ENCODE data around the gene EEA1. TPM values are rescaled to one million over a fixed set of nuclear protein-coding genes. Genes with fewer than 3 reads are reported as not detected.

The EEA1 gene
- total RNA-seq, 6 donors from 2014 or later: 10.2 to 33.5 (median 22.8) TPM

DNA sequence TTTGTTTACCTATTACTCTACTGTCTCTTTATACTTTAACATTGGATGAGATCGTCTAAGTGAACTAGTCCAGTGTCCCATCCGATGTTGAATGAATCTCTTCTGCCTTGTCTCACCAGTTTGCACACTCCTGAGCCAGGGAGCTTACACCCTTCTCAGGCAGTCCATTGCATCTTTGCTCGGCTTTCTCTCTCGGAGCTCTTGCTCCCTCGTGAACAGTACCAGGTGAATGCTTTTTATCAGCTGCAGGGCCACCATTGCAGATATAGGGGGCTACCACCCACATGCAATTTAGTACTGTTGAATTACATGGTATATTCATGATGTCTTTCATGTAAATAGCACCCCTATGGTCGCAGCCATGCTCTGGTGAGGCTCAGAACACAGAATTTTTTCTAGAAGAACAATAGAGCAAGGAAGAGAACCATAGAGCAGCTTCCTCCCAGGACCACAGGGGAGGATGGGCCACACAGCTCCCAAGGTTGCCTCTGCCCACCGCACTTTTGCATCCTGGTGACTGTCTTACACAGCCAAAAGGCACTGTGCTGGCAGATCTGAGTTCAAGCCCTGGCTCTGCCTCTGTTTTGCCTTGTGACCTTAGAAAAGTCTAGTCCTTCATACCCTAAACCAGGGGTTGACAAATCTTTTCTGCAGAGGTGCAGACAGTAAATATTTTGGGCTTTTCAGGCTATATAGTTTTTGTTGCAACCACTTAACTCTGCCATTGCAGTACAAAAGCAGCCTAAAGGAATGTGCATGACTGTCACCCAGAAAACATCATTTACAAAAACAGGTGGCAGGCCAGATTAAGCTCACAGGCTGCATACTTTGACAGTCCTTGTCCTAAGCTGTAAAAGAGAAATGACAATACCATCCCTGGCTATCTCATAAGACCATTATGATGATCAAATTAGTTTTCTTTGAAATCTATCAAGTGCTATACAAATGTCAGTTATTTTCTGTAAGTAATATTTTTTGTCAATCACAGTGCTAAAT, 190.9 kb downstream of the EEA1 start:
- no peaks in the 10 kb centered on the region for H3K27me3 ChIP-seq
- WGBS, 2 donors: 88 to 95% methylated on average over 7 of the region's 7 CpGs
- no peak for DNase-seq
- peaks cover 0 to 18% (median 9%) of the 10 kb centered on the region in 4 donors for H3K4me1 ChIP-seq
- H3K27ac ChIP-seq: no peak overlapping the region
- no peak for TF ChIP-seq POLR2AphosphoS5 (IDR thresholded peaks at IDR 0.05)
- TF ChIP-seq POLR2A (IDR thresholded peaks at IDR 0.05): no peak
- TF ChIP-seq EP300 (IDR thresholded peaks at IDR 0.05): no peak
- TF ChIP-seq CTCF (IDR thresholded peaks at IDR 0.05): no peak
- no peak for ATAC-seq (ENCODE audit: low FRiP score in 2 of 2)
- H3K9me3 ChIP-seq: no peaks in the 10 kb centered on the region
- no peak overlapping the region for H3K4me3 ChIP-seq
- H3K36me3 ChIP-seq: no peaks in the 10 kb centered on the region

- Histone ChIP-seq H3K27me3 (no peaks in the 10 kb centered on the region), H3K4me3 (no peak overlapping the region), H3K27ac (no peak overlapping the region), H3K4me1 (peaks cover 0 to 18% (median 9%) of the 10 kb centered on the region in 4 donors), H3K9me3 (no peaks in the 10 kb centered on the region), H3K36me3 (no peaks in the 10 kb centered on the region)
- no peak for ATAC-seq (ENCODE audit: low FRiP score in 2 of 2)
- TF ChIP-seq EP300 (IDR thresholded peaks at IDR 0.05): no peak
- no peak for TF ChIP-seq POLR2A (IDR thresholded peaks at IDR 0.05)
- TF ChIP-seq CTCF (IDR thresholded peaks at IDR 0.05): no peak
- TF ChIP-seq POLR2AphosphoS5 (IDR thresholded peaks at IDR 0.05): no peak
- WGBS, 2 donors: 63 to 65% methylated on average over 6 of the region's 6 CpGs
- no peak for DNase-seq
Measured at GRCh38 chr12:92736605-92737004, 192.5 kb downstream of the EEA1 start.

- peaks cover 0 to 18% (median 9%) of the 10 kb centered on the region in 4 donors for H3K4me1 ChIP-seq
- H3K27me3 ChIP-seq: no peaks in the 10 kb centered on the region
- no peak overlapping the region for H3K4me3 ChIP-seq
- H3K27ac ChIP-seq: peak overlapping the region; percentile 36 to 68 (median 58)
- TF ChIP-seq POLR2A (IDR thresholded peaks at IDR 0.05) (no peak), CTCF (IDR thresholded peaks at IDR 0.05) (no peak), POLR2AphosphoS5 (IDR thresholded peaks at IDR 0.05) (no peak), EP300 (IDR thresholded peaks at IDR 0.05) (no peak)
- DNase-seq (no peak), ATAC-seq (ENCODE audit: low FRiP score in 2 of 2) (peak; percentile 71 to 84)
- H3K36me3 ChIP-seq: no peaks in the 10 kb centered on the region
- H3K9me3 ChIP-seq: no peaks in the 10 kb centered on the region
- 29 to 33% methylated on average over 3 of the region's 3 CpGs for WGBS, 2 donors
Measured at GRCh38 chr12:92735131-92735721, 193.9 kb downstream of the EEA1 start.

- no peaks in the 10 kb centered on the region for H3K27me3 ChIP-seq
- WGBS, 2 donors: 77 to 86% methylated on average over 3 of the region's 3 CpGs
- no peak overlapping the region for H3K27ac ChIP-seq
- no peak for TF ChIP-seq CTCF (IDR thresholded peaks at IDR 0.05)
- TF ChIP-seq EP300 (IDR thresholded peaks at IDR 0.05): no peak
- no peak for TF ChIP-seq POLR2A (IDR thresholded peaks at IDR 0.05)
- no peak for TF ChIP-seq POLR2AphosphoS5 (IDR thresholded peaks at IDR 0.05)
- H3K9me3 ChIP-seq: no peaks in the 10 kb centered on the region
- DNase-seq: no peak
- no peak overlapping the region for H3K4me3 ChIP-seq
- H3K4me1 ChIP-seq: peaks cover 0 to 18% (median 9%) of the 10 kb centered on the region in 4 donors
- no peak for ATAC-seq (ENCODE audit: low FRiP score in 2 of 2)
- H3K36me3 ChIP-seq: no peaks in the 10 kb centered on the region
Measured at GRCh38 chr12:92733661-92734060, 195.4 kb downstream of the EEA1 start.
